Tibial nerve (tissue), 4 donors: ENCODE results near the gene RWDD1.

Experiments
- EP300 ChIP-seq, 2 donors: sonication (generic); formaldehyde crosslinking; IDR thresholded peaks; one replicate each; pipeline ENCODE4 v1.6.1; 2017; ENCODE audit warnings: antibody characterized with exemption in 2 of 2, mild to moderate bottlenecking in 1 of 2
- POLR2A ChIP-seq, 2 donors: fragments of 450-650 bp; IDR thresholded peaks; one replicate each; pipeline ENCODE4 v1.6.1; 2017; ENCODE audit warnings: antibody characterized with exemption in 2 of 2, mild to moderate bottlenecking in 2 of 2, moderate library complexity in 2 of 2
- TF ChIP-seq, protein P1 (sequence below), 5 experiments: fragments of 200-600 bp in 3 of 5; fragments of 450-650 bp in 2 of 5; sonication (generic) in 3 of 5; IDR thresholded peaks; one replicate each; pipeline ENCODE4 v1.5.1; 2016 to 2019; ENCODE audit warnings: antibody characterized with exemption in 5 of 5, mild to moderate bottlenecking in 3 of 5, moderate library complexity in 2 of 5

DNA sequence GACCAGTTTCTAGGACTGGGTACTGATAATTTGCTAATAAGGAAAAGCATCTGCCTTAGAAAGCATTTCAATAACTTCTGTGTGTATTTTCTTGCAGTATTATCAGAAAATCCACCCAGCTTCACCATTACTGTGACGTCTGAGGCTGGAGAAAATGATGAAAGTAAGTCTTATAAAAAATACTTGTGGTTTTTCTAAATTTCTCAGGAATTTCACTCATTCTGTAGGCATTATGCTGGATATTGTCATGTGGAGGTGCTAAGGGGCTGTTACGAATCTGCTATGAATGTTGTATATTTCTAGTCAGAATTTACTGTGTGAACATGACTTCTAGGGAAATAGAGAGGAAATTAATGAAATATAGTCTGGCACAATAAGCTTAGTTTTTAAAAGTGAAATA is 8.9 kb downstream of the RWDD1 start:
- TF ChIP-seq POLR2A (IDR thresholded peaks at IDR 0.05) (no peak), EP300 (IDR thresholded peaks at IDR 0.05) (no peak)
- TF ChIP-seq, protein P1, sequence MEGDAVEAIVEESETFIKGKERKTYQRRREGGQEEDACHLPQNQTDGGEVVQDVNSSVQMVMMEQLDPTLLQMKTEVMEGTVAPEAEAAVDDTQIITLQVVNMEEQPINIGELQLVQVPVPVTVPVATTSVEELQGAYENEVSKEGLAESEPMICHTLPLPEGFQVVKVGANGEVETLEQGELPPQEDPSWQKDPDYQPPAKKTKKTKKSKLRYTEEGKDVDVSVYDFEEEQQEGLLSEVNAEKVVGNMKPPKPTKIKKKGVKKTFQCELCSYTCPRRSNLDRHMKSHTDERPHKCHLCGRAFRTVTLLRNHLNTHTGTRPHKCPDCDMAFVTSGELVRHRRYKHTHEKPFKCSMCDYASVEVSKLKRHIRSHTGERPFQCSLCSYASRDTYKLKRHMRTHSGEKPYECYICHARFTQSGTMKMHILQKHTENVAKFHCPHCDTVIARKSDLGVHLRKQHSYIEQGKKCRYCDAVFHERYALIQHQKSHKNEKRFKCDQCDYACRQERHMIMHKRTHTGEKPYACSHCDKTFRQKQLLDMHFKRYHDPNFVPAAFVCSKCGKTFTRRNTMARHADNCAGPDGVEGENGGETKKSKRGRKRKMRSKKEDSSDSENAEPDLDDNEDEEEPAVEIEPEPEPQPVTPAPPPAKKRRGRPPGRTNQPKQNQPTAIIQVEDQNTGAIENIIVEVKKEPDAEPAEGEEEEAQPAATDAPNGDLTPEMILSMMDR (IDR thresholded peaks at IDR 0.05) = no peak
